Testis (tissue), 3 donors: ENCODE results near the gene METTL22. TPM values are rescaled to one million over a fixed set of nuclear protein-coding genes. Genes with fewer than 3 reads are reported as not detected.

Experiments
- DNase-seq: peaks from one replicate; pipeline ENCODE4 v3.0.0-alpha.2; 2019
- H3K27ac ChIP-seq, 2 donors: fragments of 200-600 bp; sonication (generic); one replicate each; pipeline ENCODE4 v1.5.1; 2019
- H3K27me3 ChIP-seq: fragments of 200-600 bp; sonication (generic); one replicate; pipeline ENCODE4 v1.5.1; 2019
- H3K36me3 ChIP-seq: fragments of 200-600 bp; sonication (generic); one replicate; pipeline ENCODE4 v1.5.1; 2017; ENCODE audit warnings: low read depth; ENCODE audit errors: missing control alignments
- H3K4me1 ChIP-seq: fragments of 200-600 bp; sonication (generic); one replicate; pipeline ENCODE4 v1.5.1; 2019
- H3K4me3 ChIP-seq, 2 donors: fragments of 200-600 bp; sonication (generic); one replicate each; pipeline ENCODE4 v1.5.1; 2017 to 2019
- H3K9me3 ChIP-seq: fragments of 200-600 bp; sonication (generic); one replicate; pipeline ENCODE4 v1.5.1; 2017
- POLR2A ChIP-seq: fragments of 450-650 bp; IDR thresholded peaks from one replicate; pipeline ENCODE4 v1.6.1; 2017; ENCODE audit warnings: antibody characterized with exemption, mild to moderate bottlenecking, moderate library complexity
- WGBS, 2 donors: methylation state at CpG; one replicate each; pipeline ENCODE4 v1.1.5; 2018; 5-methylcytosine and 5-hydroxymethylcytosine counted together
- intact Hi-C: fragments of 100-400 bp; cut with DNase I; formaldehyde crosslinking; loops from one replicate; pipeline ENCODE4 v1.15.1; 2023; ENCODE audit warnings: low total_unique reads
- polyA plus RNA-seq: library from polyadenylated mRNA; stranded (reverse); fragments of 350-450 nt; fragmentation: Illumina TruSeq; extraction: RNeasy Lipid Tissue Mini Kit (QIAGEN cat#74804); gene quantifications from one replicate; pipeline ENCODE4 v1.2.3, GENCODE V29; 2014; ENCODE audit warnings: low read depth, low replicate concordance; ENCODE audit not compliant: insufficient read depth
- small RNA-seq, 2 donors: library from RNA; depleted of rRNA; stranded (forward); fragments of <200 nt; gene quantifications; one replicate each; pipeline ENCODE3, GENCODE V24; 2016
- total RNA-seq, 2 donors: library from RNA; depleted of rRNA; stranded (reverse); fragments of >200 nt; gene quantifications; one replicate each; pipeline ENCODE4 v1.2.3, GENCODE V29; 2016
- TF ChIP-seq, protein P1 (sequence below), 3 experiments: fragments of 450-650 bp in 2 of 3; fragments of 200-600 bp in 1 of 3; sonication (generic) in 1 of 3; IDR thresholded peaks; one replicate each; pipeline ENCODE4 v1.5.1; 2016 to 2019; ENCODE audit warnings: antibody characterized with exemption in 3 of 3, mild to moderate bottlenecking in 2 of 3, moderate library complexity in 1 of 3

METTL22 gene
- total and polyA plus RNA-seq, 3 donors from 2014 or later, result 74.5 to 93.1 (median 85.6) TPM

DNA sequence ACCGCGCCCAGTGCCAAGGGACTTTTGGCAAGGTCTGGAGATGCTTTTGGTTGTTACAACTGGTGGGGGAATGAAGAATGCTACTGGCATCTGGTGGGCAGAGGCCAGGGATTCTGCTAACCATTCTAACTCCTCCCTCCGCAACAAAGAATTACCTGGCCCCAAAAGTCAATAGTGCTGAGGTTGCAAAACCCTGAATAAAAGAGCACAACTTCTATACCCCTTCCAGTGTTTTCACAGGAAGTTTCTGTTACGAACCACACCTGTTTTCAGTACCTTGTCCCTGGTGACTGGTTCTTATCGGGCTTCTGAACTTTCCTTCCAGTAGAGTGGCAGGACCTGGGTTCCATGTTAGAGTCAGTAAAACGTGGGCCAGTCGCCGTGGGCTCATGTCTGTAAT is 70.2 kb downstream of the METTL22 start:
- 84 to 90% methylated on average over 8 of the region's 8 CpGs for WGBS, 2 donors
- Histone ChIP-seq H3K27ac (no peak overlapping the region), H3K9me3 (no peaks in the 10 kb centered on the region), H3K27me3 (no peaks in the 10 kb centered on the region), H3K4me3 (no peak overlapping the region), H3K4me1 (no peaks in the 10 kb centered on the region), H3K36me3 (no peaks in the 10 kb centered on the region)
- TF ChIP-seq POLR2A, result no peak
- TF ChIP-seq, protein P1, sequence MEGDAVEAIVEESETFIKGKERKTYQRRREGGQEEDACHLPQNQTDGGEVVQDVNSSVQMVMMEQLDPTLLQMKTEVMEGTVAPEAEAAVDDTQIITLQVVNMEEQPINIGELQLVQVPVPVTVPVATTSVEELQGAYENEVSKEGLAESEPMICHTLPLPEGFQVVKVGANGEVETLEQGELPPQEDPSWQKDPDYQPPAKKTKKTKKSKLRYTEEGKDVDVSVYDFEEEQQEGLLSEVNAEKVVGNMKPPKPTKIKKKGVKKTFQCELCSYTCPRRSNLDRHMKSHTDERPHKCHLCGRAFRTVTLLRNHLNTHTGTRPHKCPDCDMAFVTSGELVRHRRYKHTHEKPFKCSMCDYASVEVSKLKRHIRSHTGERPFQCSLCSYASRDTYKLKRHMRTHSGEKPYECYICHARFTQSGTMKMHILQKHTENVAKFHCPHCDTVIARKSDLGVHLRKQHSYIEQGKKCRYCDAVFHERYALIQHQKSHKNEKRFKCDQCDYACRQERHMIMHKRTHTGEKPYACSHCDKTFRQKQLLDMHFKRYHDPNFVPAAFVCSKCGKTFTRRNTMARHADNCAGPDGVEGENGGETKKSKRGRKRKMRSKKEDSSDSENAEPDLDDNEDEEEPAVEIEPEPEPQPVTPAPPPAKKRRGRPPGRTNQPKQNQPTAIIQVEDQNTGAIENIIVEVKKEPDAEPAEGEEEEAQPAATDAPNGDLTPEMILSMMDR (IDR thresholded peaks at IDR 0.05), result no peak
- intact Hi-C loops, result no loop called here
- no peak for DNase-seq

DNA sequence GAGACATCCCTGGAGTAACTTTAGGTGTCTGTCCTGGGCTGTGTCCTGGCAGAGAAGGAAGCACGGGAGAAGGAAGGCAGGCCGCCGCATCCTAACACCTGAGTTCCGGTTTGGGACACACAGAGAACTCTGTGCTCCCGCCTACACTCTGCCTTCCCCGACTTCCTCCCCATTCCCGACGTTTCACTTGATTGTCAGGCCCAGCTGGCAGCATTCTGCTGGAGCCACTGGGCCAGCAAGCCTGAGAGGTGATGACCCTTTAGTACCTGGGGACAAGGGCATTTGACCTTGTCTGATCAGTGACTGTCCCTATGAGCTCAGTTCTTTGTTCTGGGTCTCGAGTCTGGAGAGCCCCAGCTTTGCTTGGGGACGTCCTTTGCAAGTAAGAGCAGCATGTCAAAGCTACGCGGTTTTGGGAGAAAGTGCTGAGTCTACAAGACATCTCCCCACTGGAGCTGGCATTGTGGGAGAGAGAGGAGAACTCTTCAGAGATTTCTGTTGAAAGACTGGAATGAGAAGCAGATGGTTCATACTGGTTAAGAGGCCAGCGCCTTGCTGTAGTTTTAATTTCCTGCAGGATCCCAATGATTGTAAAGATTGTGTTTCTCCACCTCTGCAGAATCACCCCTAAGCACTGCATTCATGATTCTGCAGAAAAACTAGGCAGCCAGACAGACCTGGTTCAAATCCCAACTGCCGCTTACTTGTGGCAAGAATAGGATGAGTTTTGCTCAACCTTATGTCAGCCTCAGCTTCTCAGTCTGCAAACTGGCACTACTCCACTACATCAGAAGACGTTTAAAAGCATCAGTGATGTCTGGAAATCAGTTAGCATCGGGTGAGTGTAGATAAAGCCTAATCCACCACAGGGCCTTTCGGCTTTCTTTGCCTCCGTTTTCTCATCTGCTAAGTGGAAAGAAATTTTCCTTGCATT is 73.6 kb downstream of the METTL22 start:
- DNase-seq, result no peak
- Histone ChIP-seq H3K4me1 (no peaks in the 10 kb centered on the region), H3K27ac (no peak overlapping the region), H3K36me3 (no peaks in the 10 kb centered on the region), H3K27me3 (no peaks in the 10 kb centered on the region), H3K9me3 (no peaks in the 10 kb centered on the region), H3K4me3 (no peak overlapping the region)
- TF ChIP-seq, protein P1 (IDR thresholded peaks at IDR 0.05), result no peak
- no peak for TF ChIP-seq POLR2A
- intact Hi-C loops, result no loop called here
- whole genome bisulfite sequencing, 2 donors, result 85 to 88% methylated on average over 18 of the region's 18 CpGs

DNA sequence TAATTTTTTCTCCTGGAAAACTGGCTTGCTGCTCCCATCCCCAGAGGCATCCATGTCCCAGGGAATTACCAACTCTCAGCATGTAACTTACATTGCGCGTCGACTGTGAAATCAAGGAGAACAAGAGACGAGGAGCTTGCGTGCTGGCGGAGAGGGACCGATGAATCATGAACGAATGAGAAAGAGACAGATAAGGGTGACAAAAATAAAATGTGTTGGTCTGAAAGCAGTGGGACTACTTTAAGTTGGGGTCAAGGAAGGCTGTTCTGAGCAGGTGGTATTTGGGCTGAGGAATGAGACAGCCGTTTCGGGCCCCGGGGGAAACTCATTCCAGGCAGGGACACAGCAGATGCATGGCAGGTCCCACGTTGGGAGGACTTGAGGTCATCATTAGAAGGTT is 75.4 kb downstream of the METTL22 start:
- intact Hi-C loops, result no loop called here
- Histone ChIP-seq H3K4me1 (no peaks in the 10 kb centered on the region), H3K36me3 (no peaks in the 10 kb centered on the region), H3K9me3 (no peaks in the 10 kb centered on the region), H3K4me3 (no peak overlapping the region), H3K27me3 (no peaks in the 10 kb centered on the region), H3K27ac (no peak overlapping the region)
- 81 to 92% methylated on average over 12 of the region's 12 CpGs for WGBS, 2 donors
- no peak for TF ChIP-seq POLR2A
- TF ChIP-seq, protein P1 (IDR thresholded peaks at IDR 0.05), result no peak
- no peak for DNase-seq

DNA sequence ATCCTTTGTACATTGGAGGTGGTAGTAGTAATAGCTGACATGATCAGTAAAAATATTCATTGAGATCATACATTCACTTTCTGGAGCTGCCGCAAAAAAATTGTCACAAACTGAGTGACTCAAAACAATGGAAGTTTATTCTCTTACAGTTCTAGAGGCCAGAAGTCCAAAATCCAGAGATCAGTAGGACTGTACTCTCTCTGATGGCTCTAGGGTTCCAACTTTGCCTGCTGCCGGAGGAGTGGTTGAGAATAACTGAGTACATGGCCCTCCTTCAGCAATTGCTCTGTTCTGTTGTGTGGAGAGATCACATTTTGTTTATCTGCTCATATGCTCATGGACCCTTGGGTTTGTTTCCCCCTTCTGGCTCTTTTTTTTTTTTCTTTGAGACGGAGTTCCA is 76.5 kb downstream of the METTL22 start:
- no peak for TF ChIP-seq POLR2A
- H3K9me3 ChIP-seq, result no peaks in the 10 kb centered on the region
- H3K27ac ChIP-seq, result no peak overlapping the region
- no peak overlapping the region for H3K4me3 ChIP-seq
- H3K4me1 ChIP-seq, result no peaks in the 10 kb centered on the region
- WGBS, 2 donors, result 30 to 72% methylated on average over 3 of the region's 3 CpGs
- intact Hi-C loops, result no loop called here
- no peaks in the 10 kb centered on the region for H3K36me3 ChIP-seq
- no peaks in the 10 kb centered on the region for H3K27me3 ChIP-seq
- no peak for DNase-seq

Small RNAs within 50 kb of the gene (small RNA-seq; reads per million reads assigned to genes)
- 0 reads per million in 2 donors for gene RN7SL743P

Other genes starting within 250 kb of the METTL22 start
- gene TMEM114, start 31.2 kb upstream of the METTL22 start, total RNA-seq, result not detected
- not detected for gene TMEM114, start 31.2 kb upstream of the METTL22 start, polyA plus RNA-seq
- gene ABAT, start 52.9 kb downstream of the METTL22 start, total RNA-seq, result 100 to 1,000 TPM in 1 of 2 donors, 10 to 100 TPM in 1; 71.7 to 108 TPM
- gene ABAT, start 52.9 kb downstream of the METTL22 start, polyA plus RNA-seq, result 25.3 TPM
- gene TMEM186, start 175.9 kb downstream of the METTL22 start, total RNA-seq, result 10 to 100 TPM; 11.6 to 14.3 TPM
- 15.5 TPM for gene TMEM186, start 175.9 kb downstream of the METTL22 start, polyA plus RNA-seq
- gene PMM2, start 176.1 kb downstream of the METTL22 start, total RNA-seq, result 10 to 100 TPM; 25.8 to 36.6 TPM
- 15.4 TPM for gene PMM2, start 176.1 kb downstream of the METTL22 start, polyA plus RNA-seq
- 100 to 1,000 TPM; 241 to 437 TPM for gene CARHSP1, start 247.3 kb downstream of the METTL22 start, total RNA-seq
- gene CARHSP1, start 247.3 kb downstream of the METTL22 start, polyA plus RNA-seq, result 457 TPM